ENCODE measurements around the gene RSBN1L. TPM values are rescaled to one million over a fixed set of nuclear protein-coding genes. Genes with fewer than 3 reads are reported as not detected.

Gene RSBN1L
- total RNA-seq, 1 experiment from 2014 or later: 17.8 TPM

DNA sequence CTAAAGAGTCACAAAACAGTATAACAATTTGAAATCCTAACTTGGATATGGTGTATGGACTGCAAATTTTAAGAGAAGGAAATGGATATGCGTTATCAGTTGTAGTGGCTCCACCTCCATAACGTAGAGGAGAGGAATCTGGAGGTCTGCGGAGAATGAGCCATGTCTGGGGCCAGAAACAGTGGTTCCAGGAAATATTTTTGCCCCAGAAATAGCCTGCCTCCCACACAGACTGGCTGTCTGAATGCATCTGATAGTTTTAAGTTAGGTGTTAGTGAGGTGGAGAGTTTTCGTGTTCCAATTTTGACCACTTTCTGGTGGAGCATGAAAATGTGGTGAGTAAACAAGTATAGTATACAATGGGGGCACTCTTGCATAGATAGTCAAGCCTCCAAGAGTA, 103.9 kb downstream of the RSBN1L start:
- peak; percentile 2 for DNase-seq (ENCODE audit: low read depth)

DNA sequence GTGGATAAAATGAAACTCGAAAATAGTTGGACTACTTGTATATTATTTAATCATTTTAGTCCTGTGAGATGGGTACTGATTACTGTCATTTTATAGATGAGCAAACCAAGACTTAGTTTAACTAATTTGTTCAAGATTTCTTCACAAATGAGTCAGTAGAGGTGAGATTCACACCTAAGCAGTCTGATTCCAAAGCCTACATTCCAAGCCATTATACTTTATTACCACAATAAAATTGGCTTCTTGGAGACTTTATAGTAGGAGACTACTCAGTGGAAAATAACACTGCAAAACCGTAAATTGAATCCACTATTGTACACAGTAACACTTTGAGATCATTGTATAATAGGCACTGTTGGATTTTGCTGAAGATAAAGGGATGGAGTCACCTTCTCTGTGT, 104.5 kb downstream of the RSBN1L start:
- no peak for DNase-seq (ENCODE audit: low read depth)

DNA sequence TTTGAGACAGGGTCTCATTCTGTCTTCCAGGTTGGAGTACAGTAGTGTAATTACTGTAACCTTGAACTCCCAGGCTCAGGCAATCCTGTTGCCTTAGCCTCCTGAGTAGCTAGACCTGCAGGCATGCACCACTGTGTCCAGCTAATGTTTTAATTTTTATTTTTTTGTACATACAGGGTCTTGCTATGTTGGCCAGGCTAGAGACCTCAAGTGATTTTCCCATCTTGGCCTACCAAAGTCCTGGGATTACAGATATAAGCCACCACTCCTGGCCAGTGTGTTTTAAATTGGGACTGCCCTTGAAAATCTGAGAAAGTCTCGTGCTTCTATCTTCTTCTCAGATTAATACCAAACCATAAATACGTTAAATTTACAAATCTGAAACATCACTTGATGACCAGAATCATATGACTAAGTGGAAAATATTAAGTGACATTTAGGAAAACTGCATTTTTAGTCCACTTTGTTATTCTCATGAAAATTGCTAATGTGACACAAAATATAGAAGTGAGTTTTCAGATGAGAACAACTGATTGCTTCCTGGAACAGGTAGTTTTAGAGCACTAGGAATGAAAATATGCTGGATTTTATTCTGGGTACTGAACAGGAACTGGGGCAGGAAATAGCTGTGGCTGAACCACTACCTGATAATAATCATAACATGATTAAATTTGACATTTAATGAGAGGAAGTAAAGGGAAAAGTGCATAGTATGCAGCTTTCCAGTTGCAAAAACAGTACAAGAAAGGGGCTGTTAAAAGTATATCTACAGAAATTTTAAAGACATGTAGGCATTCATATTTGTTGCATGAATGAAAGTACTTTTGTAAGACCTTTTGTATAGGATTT, 106.5 kb downstream of the RSBN1L start:
- no peak for DNase-seq (ENCODE audit: low read depth)

DNA sequence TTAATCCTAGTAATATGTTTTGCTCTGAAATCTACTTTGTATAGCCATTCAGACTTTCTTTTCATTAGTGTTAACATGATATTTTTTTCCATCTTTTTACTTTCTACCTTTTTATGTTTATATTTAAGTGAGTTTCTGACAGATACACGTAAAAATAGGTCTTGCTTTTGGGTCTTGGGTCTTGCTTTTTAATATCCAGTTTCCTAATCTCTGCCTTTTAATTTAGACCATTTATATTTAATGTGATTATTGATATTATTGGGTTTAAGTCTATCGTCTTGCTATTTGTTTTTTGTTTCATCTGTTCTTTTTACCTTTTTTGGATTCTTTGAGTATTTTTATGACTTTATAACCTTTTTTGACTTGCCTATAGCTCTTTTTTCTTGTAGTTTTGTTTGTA, 110.2 kb downstream of the RSBN1L start:
- no peak for DNase-seq (ENCODE audit: low read depth)

DNA sequence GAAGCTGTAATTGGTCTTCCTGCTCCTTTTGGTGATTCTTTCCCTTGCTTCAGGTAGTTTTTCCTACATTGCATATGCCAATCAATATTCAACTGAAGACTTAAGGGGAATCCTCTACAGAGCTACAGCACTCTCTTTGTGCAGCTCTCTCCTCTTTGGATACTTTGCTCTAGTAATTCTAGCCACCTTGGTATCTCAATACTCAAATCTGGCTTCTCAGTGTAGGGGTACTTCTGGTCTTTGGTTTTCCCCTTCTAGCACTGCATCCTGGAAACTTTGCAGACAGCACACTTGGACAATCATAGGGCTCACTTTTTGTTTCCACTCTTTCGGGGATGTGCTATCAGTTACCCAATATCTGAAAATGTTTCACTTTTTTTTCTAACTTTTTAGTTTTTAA, 112.3 kb downstream of the RSBN1L start:
- DNase-seq (ENCODE audit: low read depth): no peak

DNA sequence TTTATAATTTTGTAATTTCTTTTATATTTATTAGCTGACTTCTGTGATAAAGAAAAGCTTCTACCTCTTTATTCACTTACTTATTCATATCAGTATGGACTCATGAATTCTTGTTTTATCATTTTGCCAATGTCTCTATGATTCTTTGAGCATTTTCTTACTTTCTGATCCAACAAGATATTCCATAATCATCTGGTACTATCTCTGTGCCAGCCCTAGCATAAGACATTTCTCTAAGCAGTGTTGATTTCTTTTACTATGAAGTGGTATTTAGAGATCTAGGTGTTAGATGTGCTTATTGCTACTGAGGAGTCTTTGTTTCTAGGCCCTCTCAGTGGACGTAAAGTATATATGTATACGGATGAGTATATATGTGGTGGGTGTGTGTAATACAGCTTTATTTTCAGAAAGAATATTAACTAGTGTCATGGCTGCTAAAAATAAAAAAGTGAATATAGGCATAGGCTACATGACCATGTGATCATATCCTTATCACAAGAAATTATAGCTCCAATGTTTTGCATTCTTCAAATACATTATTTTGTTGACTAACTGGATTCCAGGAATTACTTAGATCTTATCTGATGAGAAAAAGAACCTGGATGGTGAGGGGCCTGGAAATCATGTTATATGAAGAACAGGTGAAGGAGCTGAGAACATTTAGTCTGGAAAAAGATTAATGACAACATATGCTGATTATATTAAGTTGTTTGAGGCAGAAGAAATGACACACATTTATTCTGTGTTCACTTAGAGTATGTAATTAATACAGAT, 115.4 kb downstream of the RSBN1L start:
- no peak for DNase-seq (ENCODE audit: low read depth)

DNA sequence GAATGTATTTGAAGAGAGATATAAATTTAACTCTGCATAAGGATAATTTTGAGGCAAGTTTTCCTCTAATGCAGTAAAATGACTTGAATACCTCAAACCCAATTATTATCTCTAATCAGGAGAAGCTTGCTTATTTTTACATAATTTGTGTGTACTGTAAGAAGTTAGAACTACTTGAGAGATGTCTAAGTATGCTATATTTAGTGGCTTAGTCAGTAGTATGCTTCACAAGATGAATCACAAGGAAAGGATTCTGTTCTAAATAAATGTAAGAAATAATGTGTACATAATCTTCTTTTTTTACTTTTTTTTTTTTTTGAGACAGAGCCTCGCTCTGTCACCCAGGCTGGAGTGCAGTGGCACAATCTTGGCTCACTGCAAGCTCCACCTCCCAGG, 116.0 kb downstream of the RSBN1L start:
- peak; percentile 60 for DNase-seq (ENCODE audit: low read depth)

DNA sequence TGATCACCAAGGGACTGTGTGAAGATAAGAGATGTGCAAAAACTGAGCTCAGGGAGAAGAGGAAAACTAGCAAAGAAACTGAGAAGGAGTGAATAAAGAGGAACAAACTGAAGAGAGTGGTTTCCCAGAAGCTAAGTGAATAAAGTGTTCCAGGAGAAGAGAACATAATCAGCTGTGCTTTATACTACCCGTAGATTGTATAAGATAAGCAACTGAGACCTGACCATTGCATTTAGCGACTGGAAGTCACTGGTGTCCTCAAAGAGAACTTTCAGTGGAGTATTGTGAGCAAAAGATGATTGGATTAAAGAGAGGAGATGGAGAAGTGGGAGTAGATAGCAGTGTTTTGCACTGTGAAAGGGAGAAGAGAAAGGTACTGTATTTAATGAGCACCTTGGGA, 116.9 kb downstream of the RSBN1L start:
- DNase-seq (ENCODE audit: low read depth): no peak

DNA sequence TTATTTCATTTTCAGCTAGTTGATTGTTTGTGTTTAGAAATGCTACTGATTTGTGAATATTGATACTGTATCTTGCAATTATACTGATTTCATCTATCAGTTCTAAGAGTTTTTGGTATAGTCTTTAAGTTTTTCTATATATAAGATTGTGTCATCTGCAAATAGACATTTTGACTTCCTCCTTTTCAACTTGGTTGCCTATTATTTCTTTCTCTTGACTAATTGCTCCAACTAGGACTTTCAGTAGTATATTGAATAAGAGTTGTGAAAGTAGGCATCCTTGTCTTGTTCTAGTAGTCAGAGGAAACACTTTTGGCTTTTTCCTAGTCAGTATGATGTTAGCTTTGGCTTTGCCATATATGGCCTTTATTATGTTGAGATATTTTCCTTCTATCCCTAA, 122.8 kb downstream of the RSBN1L start:
- DNase-seq (ENCODE audit: low read depth): no peak

DNA sequence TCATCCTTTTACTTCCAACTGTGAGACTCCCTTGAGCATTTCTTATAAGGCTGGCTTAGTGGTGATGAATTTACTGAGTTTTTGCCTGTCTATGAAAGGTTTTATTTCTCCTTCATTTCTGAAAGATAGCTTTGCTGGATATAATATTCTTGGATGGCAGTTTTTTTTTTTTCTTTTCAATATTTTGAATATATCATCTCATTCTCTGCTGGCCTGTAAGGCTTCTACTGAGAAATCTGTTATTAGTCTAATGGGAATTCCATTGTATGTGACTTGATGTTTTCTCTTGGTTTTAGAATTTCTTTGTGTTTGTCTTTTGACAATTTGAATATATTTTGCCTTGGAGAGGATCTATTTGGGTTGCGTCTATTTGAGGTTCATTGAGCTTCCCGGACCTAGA, 124.7 kb downstream of the RSBN1L start:
- no peak for DNase-seq (ENCODE audit: low read depth)

DNA sequence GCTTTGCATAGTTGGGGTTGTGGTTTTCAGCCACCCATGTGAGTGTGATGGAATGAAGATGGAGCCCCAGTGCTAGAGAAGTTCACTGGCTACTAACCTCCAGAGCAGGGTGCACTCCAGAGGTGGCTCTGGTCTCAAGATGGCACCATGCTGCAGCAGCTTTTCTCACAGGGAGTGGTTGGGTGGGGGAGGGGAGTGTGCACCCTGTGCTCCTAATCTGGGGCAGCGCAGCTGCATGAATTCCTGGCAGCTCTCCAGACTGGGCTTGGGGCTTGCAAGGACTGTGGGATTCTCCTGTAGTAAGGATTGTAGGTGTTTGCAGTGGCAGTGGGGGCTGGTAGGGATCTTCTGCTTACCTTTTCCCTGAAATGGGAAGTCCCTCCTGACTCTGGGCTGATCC, 126.0 kb downstream of the RSBN1L start:
- no peak for DNase-seq (ENCODE audit: low read depth)

DNA sequence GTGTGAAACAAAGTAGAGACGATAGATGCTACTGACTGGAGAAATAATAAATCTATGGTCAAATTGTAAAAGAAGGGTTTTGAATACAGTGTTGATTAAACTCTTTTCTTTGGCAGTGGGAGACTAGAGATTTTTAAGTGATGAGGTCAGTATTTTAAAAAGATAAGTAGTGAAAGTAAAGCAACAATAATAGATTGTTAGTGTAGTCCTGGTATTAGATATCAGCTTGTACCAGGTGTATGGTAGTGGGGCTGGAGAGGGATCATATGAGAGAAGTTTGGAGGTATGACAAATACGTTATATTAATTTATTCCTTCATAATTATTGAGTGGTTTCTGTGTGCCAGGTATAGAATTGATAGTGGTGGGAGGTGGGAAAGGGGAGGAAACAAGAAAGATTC, 127.5 kb downstream of the RSBN1L start:
- no peak for DNase-seq (ENCODE audit: low read depth)

DNA sequence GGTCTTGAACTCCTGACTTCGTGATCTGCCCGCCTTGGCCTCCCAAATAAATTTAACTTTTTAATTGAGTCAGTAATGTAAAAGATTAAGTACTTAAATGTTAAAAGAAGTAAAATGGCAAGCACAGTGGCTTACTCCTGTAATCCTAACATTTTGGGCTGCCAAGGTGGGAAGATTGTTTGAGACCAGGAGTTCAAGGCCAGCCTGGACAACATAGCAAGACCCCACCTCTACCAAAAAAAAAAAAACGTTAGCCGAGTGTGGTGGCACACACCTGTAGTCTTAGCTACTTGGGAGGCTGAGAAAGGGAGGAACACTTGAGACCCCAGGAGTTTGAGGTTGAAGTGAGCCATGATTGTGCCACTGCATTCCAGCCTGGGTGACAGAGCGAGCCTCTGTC, 128.4 kb downstream of the RSBN1L start:
- DNase-seq (ENCODE audit: low read depth): no peak

DNA sequence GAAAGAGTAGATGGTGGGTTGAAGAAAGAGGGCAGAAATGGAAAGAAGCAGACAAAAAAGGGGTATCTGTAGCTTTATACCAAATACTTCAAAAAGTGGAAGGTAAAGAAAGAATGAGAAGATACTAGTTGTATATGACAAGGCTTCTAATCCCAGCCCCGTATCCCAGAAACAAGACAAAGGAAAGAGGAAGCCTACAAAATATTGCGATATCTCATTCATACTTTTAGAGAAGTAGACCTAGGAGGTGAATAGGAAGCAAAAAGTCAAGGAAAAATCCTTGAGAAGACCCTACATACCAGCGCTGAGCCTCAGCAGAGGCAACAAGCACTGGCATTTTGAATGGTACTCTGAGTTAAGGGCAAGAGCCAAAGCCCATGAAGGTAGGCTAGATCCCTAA, 128.9 kb downstream of the RSBN1L start:
- no peak for DNase-seq (ENCODE audit: low read depth)

DNA sequence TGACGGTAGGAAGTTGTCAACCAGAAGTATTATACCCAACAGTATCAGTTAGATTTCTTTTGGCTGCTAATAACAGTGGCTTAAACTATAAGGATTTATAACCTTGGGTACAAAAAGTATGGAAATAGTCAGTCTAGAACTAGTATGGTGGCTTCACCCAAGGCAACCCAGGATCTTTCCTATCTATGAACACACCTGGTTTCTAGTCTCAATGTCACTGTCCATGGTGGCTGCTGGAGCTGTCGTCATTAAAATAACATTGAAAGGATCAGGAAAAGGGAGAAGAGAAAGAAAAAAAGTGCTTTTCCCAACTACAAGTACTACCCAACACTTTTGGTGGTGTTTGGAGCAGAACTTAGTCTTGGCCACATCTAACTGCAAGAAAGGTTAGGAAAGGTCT, 130.0 kb downstream of the RSBN1L start:
- DNase-seq (ENCODE audit: low read depth): no peak

DNA sequence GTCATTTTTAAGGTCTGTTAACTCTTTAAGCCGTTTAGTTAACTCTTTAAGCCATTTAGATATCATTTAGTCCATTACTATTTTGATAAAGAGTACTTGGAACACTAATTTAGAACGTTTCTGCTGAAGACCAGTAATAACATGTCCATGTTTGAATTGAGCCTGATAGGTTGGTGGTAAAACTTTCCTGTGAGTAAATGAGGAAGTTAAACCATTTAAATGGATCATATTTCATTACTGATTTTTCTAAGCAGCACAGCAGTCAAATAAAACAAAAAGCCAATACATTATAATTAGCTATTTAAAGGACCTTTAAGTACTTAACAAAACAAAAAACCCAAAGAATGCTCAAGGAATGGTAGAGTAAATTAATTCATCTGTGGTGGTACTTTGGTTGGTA, 131.7 kb downstream of the RSBN1L start:
- no peak for DNase-seq (ENCODE audit: low read depth)

DNA sequence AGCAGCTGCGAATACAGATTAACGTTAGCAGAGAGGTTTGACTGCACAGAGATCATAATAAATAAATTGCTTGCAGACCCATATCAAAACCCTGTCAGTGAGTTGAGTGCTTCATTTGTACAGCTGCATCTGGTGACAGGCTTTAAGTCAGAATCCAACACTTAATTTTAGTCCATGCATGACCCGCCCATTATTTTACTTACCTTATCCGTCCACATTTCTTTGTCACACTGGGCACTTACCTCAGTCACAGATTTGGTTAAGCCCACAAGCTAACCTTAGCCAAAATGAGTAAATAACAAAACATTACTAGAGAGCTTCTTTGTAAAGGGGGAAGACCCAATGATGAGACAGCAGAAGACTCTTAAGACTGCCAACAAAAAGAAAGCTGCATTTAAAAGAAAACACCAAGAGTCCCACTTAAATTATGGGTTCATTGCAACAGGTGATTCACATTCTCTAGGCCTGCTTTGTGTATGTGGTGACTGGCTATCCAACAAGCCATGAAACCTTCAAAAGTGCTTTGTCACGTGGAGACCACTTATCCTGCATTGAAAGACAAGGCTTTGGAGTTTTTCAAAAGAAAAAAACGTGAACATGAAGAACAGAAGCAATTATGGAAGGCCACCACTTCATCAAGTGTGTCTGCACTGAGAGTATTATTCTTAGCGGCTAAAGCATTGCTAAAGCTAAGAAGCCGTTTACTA, 134.5 kb downstream of the RSBN1L start:
- DNase-seq (ENCODE audit: low read depth): no peak

DNA sequence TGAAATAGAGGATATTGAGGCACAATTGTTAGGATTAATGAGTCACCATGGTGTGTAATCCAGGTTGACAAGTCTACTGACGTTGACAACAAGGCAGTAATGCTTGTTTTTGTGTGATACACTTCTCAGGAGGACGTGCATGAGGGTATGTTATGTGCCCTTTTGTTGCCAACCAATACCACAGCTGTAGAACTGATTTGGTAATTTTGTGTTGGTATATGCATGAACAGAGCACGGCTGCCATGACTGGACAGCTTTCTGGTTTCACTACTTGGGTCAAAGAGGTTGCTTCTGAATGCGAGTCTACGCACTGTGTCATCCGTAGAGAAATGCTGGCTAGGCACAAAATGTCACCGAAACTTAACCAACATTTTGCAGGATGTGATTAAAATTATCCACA, 135.2 kb downstream of the RSBN1L start:
- no peak for DNase-seq (ENCODE audit: low read depth)

DNA sequence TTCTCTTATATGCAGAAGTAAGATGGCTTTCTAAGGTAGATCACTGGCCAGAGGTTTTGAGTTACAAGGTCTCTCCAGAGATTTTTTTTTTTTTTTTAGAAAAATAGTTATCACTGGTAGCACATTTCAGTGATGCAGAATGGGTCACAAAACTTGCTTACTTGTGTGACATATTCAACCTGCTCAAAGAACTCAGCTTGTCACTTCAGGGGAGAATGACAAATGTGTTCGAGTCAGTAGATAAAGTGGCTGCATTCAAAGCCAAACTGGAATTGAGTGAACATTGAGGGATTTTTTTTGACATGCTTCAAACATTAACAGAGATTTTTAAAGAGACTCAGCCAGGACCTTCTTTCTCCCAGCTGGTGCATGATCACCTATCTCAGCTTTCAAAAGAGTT, 135.7 kb downstream of the RSBN1L start:
- DNase-seq (ENCODE audit: low read depth): no peak

All from HT1080 (cell line).